A549 (cell line): ENCODE measurements around the gene SMAD9. TPM values are rescaled to one million over a fixed set of nuclear protein-coding genes. Genes with fewer than 3 reads are reported as not detected.

Experiments used
- ATAC-seq, 2 experiments: fragments of 200-7000 bp in 1 of 2; fragments of >200 bp in 1 of 2; cut with Nextera tagmentation in 1 of 2; cut with Tn5 transposase in 1 of 2; 3 replicates each; pipeline versions ENCODE4 v1.8.0 to v1.9.1; 2018 to 2020; ENCODE audit warnings: mild to moderate bottlenecking in 1 of 2, moderate library complexity in 1 of 2
- CTCF ChIA-PET: fragments of 300-600 bp; sonication (Branson Sonifier 250); formaldehyde crosslinking; extraction: SDS; loops from one replicate; lab custom pipeline; 2021; ENCODE audit warnings: antibody characterized with exemption, inconsistent platforms; lab: Yijun Ruan, JAX
- POLR2A ChIA-PET: fragments of 350-600 bp; formaldehyde crosslinking; extraction: SDS; loops from one replicate; lab custom pipeline; 2021; ENCODE audit warnings: antibody characterized with exemption, inconsistent platforms; lab: Yijun Ruan, JAX
- DNase-seq, 2 experiments: peaks; one replicate each; pipeline versions ENCODE4 v3.0.0 to v3.0.0-alpha.2; 2011 to 2016; ENCODE audit warnings: low read depth in 1 of 2, low spot score in 1 of 2
- FAIRE-seq: peaks from 2 replicates; lab custom pipeline; 2011; peaks lifted over from hg19 to GRCh38; lab: Jason Lieb, UNC
- H3K27ac ChIP-seq, 2 experiments: fragments of >200 bp; sonication (Bioruptor Twin); formaldehyde crosslinking; 3 replicates each; pipeline ENCODE4 v1.5.1; 2016 to 2017
- H3K4me1 ChIP-seq: fragments of >200 bp; sonication (Bioruptor Twin); formaldehyde crosslinking; 3 replicates; pipeline ENCODE4 v1.6.1; 2016
- H3K4me2 ChIP-seq: fragments of >200 bp; sonication (Bioruptor Twin); formaldehyde crosslinking; 3 replicates; pipeline ENCODE4 v1.6.1; 2016
- H3K4me3 ChIP-seq: fragments of >200 bp; sonication (Bioruptor Twin); formaldehyde crosslinking; 3 replicates; pipeline ENCODE4 v1.5.1; 2016
- H3K9me3 ChIP-seq: fragments of >200 bp; sonication (Bioruptor Twin); formaldehyde crosslinking; 3 replicates; pipeline ENCODE4 v1.6.1; 2016
- CBX8 ChIP-seq: fragments of 200-600 bp; sonication (generic); IDR thresholded peaks from 2 replicates; pipeline ENCODE4 v1.6.1; 2016
- EHMT2 ChIP-seq: fragments of 200-600 bp; sonication (generic); IDR thresholded peaks from 2 replicates; pipeline ENCODE4 v1.6.1; 2016; ENCODE audit warnings: antibody characterized with exemption, low read depth, mild to moderate bottlenecking, moderate library complexity
- EP300 ChIP-seq, 2 experiments: fragments of >200 bp; sonication (Bioruptor Twin); formaldehyde crosslinking; IDR thresholded peaks; 2 replicates in 1 of 2; 3 replicates in 1 of 2; pipeline ENCODE4 v1.6.1; 2016 to 2017
- FOXS1 ChIP-seq: fragments of 250-450 bp; sonication (Bioruptor Pico); IDR thresholded peaks from 2 replicates; pipeline ENCODE4 v1.5.0; 2020; ENCODE audit warnings: mild to moderate bottlenecking, moderate library complexity
- HES2 ChIP-seq: fragments of >200 bp; sonication (Bioruptor Twin); formaldehyde crosslinking; IDR thresholded peaks from 2 replicates; pipeline ENCODE4 v1.6.1; 2016
- HEYL ChIP-seq: fragments of 250-450 bp; sonication (Bioruptor Pico); IDR thresholded peaks from 2 replicates; pipeline ENCODE4 v1.8.0; 2021; ENCODE audit warnings: mild to moderate bottlenecking, moderate library complexity
- KDM5A ChIP-seq: fragments of 200-600 bp; sonication (generic); IDR thresholded peaks from 2 replicates; pipeline ENCODE4 v1.6.1; 2016; ENCODE audit warnings: antibody characterized with exemption, mild to moderate bottlenecking
- MAFK ChIP-seq: fragments of 450-650 bp; IDR thresholded peaks from 2 replicates; pipeline ENCODE4 v1.6.1; 2014; ENCODE audit not compliant: partially characterized antibody
- MAX ChIP-seq: IDR thresholded peaks from 2 replicates; pipeline ENCODE4 v1.6.1; 2012
- MYC ChIP-seq: IDR thresholded peaks from 2 replicates; pipeline ENCODE4 v1.6.1; 2012; ENCODE audit warnings: mild to moderate bottlenecking, inconsistent platforms, low read length, improper control_type of control experiment, borderline replicate concordance
- NFE2L2 ChIP-seq: fragments of 150-350 bp; conservative IDR thresholded peaks from 2 replicates; pipeline ENCODE4 v1.6.1; 2014; ENCODE audit warnings: low read length
- PBX3 ChIP-seq: IDR thresholded peaks from 2 replicates; pipeline ENCODE4 v1.6.1; 2012
- POLR2A ChIP-seq: IDR thresholded peaks from 2 replicates; pipeline ENCODE4 v1.6.1; 2012; ENCODE audit warnings: mild to moderate bottlenecking, low read length
- POLR2AphosphoS2 ChIP-seq: conservative IDR thresholded peaks from 2 replicates; pipeline ENCODE4 v1.6.1; 2012; ENCODE audit warnings: low read length, improper control_type of control experiment, inconsistent platforms
- REST ChIP-seq: fragments of 200-600 bp; sonication (generic); IDR thresholded peaks from 2 replicates; pipeline ENCODE4 v1.6.1; 2016; ENCODE audit warnings: antibody characterized with exemption, mild to moderate bottlenecking, moderate library complexity
- SMC3 ChIP-seq: fragments of >200 bp; sonication (Bioruptor Twin); formaldehyde crosslinking; IDR thresholded peaks from 3 replicates; pipeline ENCODE4 v1.6.1; 2018; ENCODE audit warnings: inconsistent platforms
- SREBF2 ChIP-seq: fragments of 450-650 bp; IDR thresholded peaks from 2 replicates; pipeline ENCODE4 v1.6.1; 2014; ENCODE audit warnings: mild to moderate bottlenecking, moderate library complexity
- USF2 ChIP-seq: fragments of 450-650 bp; IDR thresholded peaks from 2 replicates; pipeline ENCODE4 v1.6.1; 2014; ENCODE audit warnings: antibody characterized with exemption
- ZC3H11A ChIP-seq: fragments of 450-650 bp; IDR thresholded peaks from 2 replicates; pipeline ENCODE4 v1.6.1; 2014; ENCODE audit warnings: antibody characterized with exemption, mild to moderate bottlenecking
- ZFP36 ChIP-seq: fragments of 450-650 bp; IDR thresholded peaks from 2 replicates; pipeline ENCODE4 v1.6.1; 2014; ENCODE audit warnings: borderline replicate concordance; ENCODE audit not compliant: partially characterized antibody
- ZNF302 ChIP-seq: fragments of 250-450 bp; sonication (Bioruptor Pico); IDR thresholded peaks from 2 replicates; pipeline ENCODE4 v1.9.0; 2021; ENCODE audit warnings: inconsistent platforms, mild to moderate bottlenecking, moderate library complexity
- WGBS: methylation state at CpG from one replicate; pipeline ENCODE4 v1.1.6; 2017; ENCODE audit errors: missing lambda C conversion rate; 5-methylcytosine and 5-hydroxymethylcytosine counted together
- polyA plus RNA-seq, 4 experiments: library from polyadenylated mRNA; depleted of rRNA in 3 of 4; stranded (reverse); fragments of >200 nt; fragmentation: RNase III in 1 of 4; extraction: RNeasy Plus Mini Kit Qiagen cat#74134 plus additional on column Dnase treatment in 1 of 4; gene quantifications; 2 replicates in 3 of 4; 3 replicates in 1 of 4; pipeline ENCODE4 v1.2.3, GENCODE V29; 2011 to 2017

SMAD9 gene
- polyA plus RNA-seq, 2 of the 4 experiments (the other 2 are of a cell fraction), result 0.04 to 0.06 TPM

- FAIRE-seq, result no peak
- TF ChIP-seq ZFP36 (no peak), HEYL (CRISPR knock-in tag) (no peak), SREBF2 (no peak), EHMT2 (no peak), KDM5A (no peak), MAFK (no peak), MYC (no peak), SMC3 (no peak), MAX (no peak), EP300 (IDR thresholded peaks at IDR 0.05) (no peak), NFE2L2 (no peak), POLR2AphosphoS2 (no peak), USF2 (no peak), FOXS1 (CRISPR knock-in tag) (no peak), POLR2A (no peak), ZNF302 (CRISPR knock-in tag) (no peak), CBX8 (no peak), REST (no peak), PBX3 (no peak), HES2 (no peak)
- Histone ChIP-seq H3K4me3 (no peak overlapping the region), H3K4me1 (no peaks in the 10 kb centered on the region), H3K27ac (no peak overlapping the region), H3K4me2 (no peak overlapping the region), H3K9me3 (no peaks in the 10 kb centered on the region)
- DNase-seq, result no peak
- 63% methylated on average over 3 of the region's 3 CpGs for WGBS
- ATAC-seq, result no peak
- POLR2A ChIA-PET, result no interaction called here
- CTCF ChIA-PET, result no interaction called here
Observed at GRCh38 chr13:36917311-36917710, 2.7 kb downstream of the SMAD9 start.

GRCh38 chr13:36915896-36916640 is 4.0 kb downstream of the SMAD9 start:
- ATAC-seq (no peak), FAIRE-seq (no peak)
- no peak overlapping the region for H3K27ac ChIP-seq

More at GRCh38 chr13:36915896-36916640, 4.0 kb downstream of the SMAD9 start:
- ChIA-PET CTCF (no interaction called here), POLR2A (no interaction called here)
- no peaks in the 10 kb centered on the region for H3K4me1 ChIP-seq
- TF ChIP-seq ZC3H11A (no peak), EHMT2 (no peak)
- TF ChIP-seq, all 56 proteins: peak for 0
- WGBS, result 62% methylated on average over 6 of the region's 6 CpGs
- no peak for DNase-seq
- Histone ChIP-seq H3K4me3 (no peak overlapping the region), H3K4me2 (no peak overlapping the region), H3K9me3 (no peaks in the 10 kb centered on the region)
